ENCODE results near the gene GRID2.

Gene GRID2

GRCh38 chr4:93187466-93187865 is 883.7 kb downstream of the GRID2 start:
- Histone ChIP-seq H3K4me3 (ENCODE audit: low read length) (no peak overlapping the region), H3K4me2 (ENCODE audit: low read depth, low read length) (no peak overlapping the region), H3F3A (ENCODE audit: insufficient read depth, low read length) (no peaks in the 10 kb centered on the region), H3K9me3 (replicated peaks; ENCODE audit: insufficient read depth, low read length) (no peaks in the 10 kb centered on the region), H3K27ac (ENCODE audit: low read length) (no peak overlapping the region), H3K9me2 (replicated peaks; ENCODE audit: insufficient read depth, low read length) (no peaks in the 10 kb centered on the region), H4K20me1 (ENCODE audit: insufficient read depth, low read length) (no peaks in the 10 kb centered on the region), H3K9ac (ENCODE audit: low read length) (no peak overlapping the region), H3K4me1 (ENCODE audit: low read length) (no peaks in the 10 kb centered on the region), H2AFZ (ENCODE audit: low read length) (no peak overlapping the region), H3K27me3 (replicated peaks; ENCODE audit: insufficient read depth, low read length) (no peaks in the 10 kb centered on the region), H3K36me3 (replicated peaks; ENCODE audit: insufficient read depth, low read length) (no peaks in the 10 kb centered on the region), H3K79me2 (ENCODE audit: low read length) (no peaks in the 10 kb centered on the region)
- TF ChIP-seq EZH2phosphoT487 (IDR thresholded peaks at IDR 0.05; ENCODE audit: low read length) (no peak), EZH2 (optimal IDR thresholded peaks at IDR 0.05; ENCODE audit: low read depth, low read length) (no peak)
- TF ChIP-seq, protein P1, sequence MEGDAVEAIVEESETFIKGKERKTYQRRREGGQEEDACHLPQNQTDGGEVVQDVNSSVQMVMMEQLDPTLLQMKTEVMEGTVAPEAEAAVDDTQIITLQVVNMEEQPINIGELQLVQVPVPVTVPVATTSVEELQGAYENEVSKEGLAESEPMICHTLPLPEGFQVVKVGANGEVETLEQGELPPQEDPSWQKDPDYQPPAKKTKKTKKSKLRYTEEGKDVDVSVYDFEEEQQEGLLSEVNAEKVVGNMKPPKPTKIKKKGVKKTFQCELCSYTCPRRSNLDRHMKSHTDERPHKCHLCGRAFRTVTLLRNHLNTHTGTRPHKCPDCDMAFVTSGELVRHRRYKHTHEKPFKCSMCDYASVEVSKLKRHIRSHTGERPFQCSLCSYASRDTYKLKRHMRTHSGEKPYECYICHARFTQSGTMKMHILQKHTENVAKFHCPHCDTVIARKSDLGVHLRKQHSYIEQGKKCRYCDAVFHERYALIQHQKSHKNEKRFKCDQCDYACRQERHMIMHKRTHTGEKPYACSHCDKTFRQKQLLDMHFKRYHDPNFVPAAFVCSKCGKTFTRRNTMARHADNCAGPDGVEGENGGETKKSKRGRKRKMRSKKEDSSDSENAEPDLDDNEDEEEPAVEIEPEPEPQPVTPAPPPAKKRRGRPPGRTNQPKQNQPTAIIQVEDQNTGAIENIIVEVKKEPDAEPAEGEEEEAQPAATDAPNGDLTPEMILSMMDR (IDR thresholded peaks at IDR 0.05; ENCODE audit: low read length) = no peak
- no peak for DNase-seq

- Histone ChIP-seq H3K9ac (ENCODE audit: low read length) (no peak overlapping the region), H3K9me3 (replicated peaks; ENCODE audit: insufficient read depth, low read length) (no peaks in the 10 kb centered on the region), H3K36me3 (replicated peaks; ENCODE audit: insufficient read depth, low read length) (no peaks in the 10 kb centered on the region), H3K4me3 (ENCODE audit: low read length) (no peak overlapping the region), H4K20me1 (ENCODE audit: insufficient read depth, low read length) (no peaks in the 10 kb centered on the region), H3F3A (ENCODE audit: insufficient read depth, low read length) (no peaks in the 10 kb centered on the region), H2AFZ (ENCODE audit: low read length) (no peak overlapping the region), H3K27ac (ENCODE audit: low read length) (no peak overlapping the region), H3K9me2 (replicated peaks; ENCODE audit: insufficient read depth, low read length) (no peaks in the 10 kb centered on the region), H3K27me3 (replicated peaks; ENCODE audit: insufficient read depth, low read length) (no peaks in the 10 kb centered on the region), H3K79me2 (ENCODE audit: low read length) (no peaks in the 10 kb centered on the region), H3K4me1 (ENCODE audit: low read length) (no peaks in the 10 kb centered on the region), H3K4me2 (ENCODE audit: low read depth, low read length) (no peak overlapping the region)
- no peak for DNase-seq
- TF ChIP-seq, protein P1 (IDR thresholded peaks at IDR 0.05; ENCODE audit: low read length) = no peak
- TF ChIP-seq EZH2 (optimal IDR thresholded peaks at IDR 0.05; ENCODE audit: low read depth, low read length) = no peak
- TF ChIP-seq EZH2phosphoT487 (IDR thresholded peaks at IDR 0.05; ENCODE audit: low read length) = no peak
Observed at GRCh38 chr4:93187892-93188291, 884.1 kb downstream of the GRID2 start.

GRCh38 chr4:93199492-93199891 is 895.7 kb downstream of the GRID2 start:
- H3K9me2 ChIP-seq (replicated peaks; ENCODE audit: insufficient read depth, low read length) = no peaks in the 10 kb centered on the region
- no peak for TF ChIP-seq EZH2 (optimal IDR thresholded peaks at IDR 0.05; ENCODE audit: low read depth, low read length)
- TF ChIP-seq, protein P1 (IDR thresholded peaks at IDR 0.05; ENCODE audit: low read length) = peak; percentile 44
- peak; percentile 31 for DNase-seq
- no peaks in the 10 kb centered on the region for H3F3A ChIP-seq (ENCODE audit: insufficient read depth, low read length)
- no peaks in the 10 kb centered on the region for H3K4me1 ChIP-seq (ENCODE audit: low read length)
- H2AFZ ChIP-seq (ENCODE audit: low read length) = no peak overlapping the region
- no peaks in the 10 kb centered on the region for H3K9me3 ChIP-seq (replicated peaks; ENCODE audit: insufficient read depth, low read length)
- H3K36me3 ChIP-seq (replicated peaks; ENCODE audit: insufficient read depth, low read length) = no peaks in the 10 kb centered on the region
- no peak overlapping the region for H3K4me2 ChIP-seq (ENCODE audit: low read depth, low read length)
- H3K79me2 ChIP-seq (ENCODE audit: low read length) = no peaks in the 10 kb centered on the region
- no peak overlapping the region for H3K9ac ChIP-seq (ENCODE audit: low read length)
- H3K4me3 ChIP-seq (ENCODE audit: low read length) = no peak overlapping the region
- no peak overlapping the region for H3K27ac ChIP-seq (ENCODE audit: low read length)
- no peaks in the 10 kb centered on the region for H4K20me1 ChIP-seq (ENCODE audit: insufficient read depth, low read length)
- H3K27me3 ChIP-seq (replicated peaks; ENCODE audit: insufficient read depth, low read length) = no peaks in the 10 kb centered on the region

Measured in MM.1S (cell line).